Spleen (tissue), 7 donors: Measurements from ENCODE around the gene SLCO4A1.
A peak's percentile ranks its signal among the peaks of the same experiment; 100 is the strongest.

Experiments used
- CTCF ChIP-seq, 11 experiments: fragments of 200-600 bp in 7 of 11; fragments of 450-650 bp in 4 of 11; sonication (generic) in 4 of 11; IDR thresholded peaks in 8 of 11; conservative IDR thresholded peaks in 3 of 11; 1 replicate in 7 of 11; 2 replicates in 4 of 11; pipeline versions ENCODE4 v1.4.0 to v1.8.0; 2016 to 2021; ENCODE audit warnings: antibody characterized with exemption in 11 of 11, inconsistent platforms in 4 of 11, mild to moderate bottlenecking in 1 of 11
- POLR2AphosphoS5 ChIP-seq, 3 donors: sonication (generic); formaldehyde crosslinking; IDR thresholded peaks; one replicate each; pipeline ENCODE4 v1.5.1; 2017; ENCODE audit warnings: antibody characterized with exemption in 3 of 3
- donor health status: DM: no; HTN: no; CAD: no; lungs with moderate emphysema.
- donor health status: DM: no; HTN: no; CAD: no.
- donor health status: DM: no; HTN: no; CAD: no.

- no peak for TF ChIP-seq CTCF (IDR thresholded peaks at IDR 0.05 in 8 of 11, conservative IDR thresholded peaks at IDR 0.05 in 3 of 11)
- TF ChIP-seq POLR2AphosphoS5 (IDR thresholded peaks at IDR 0.05), result peak; percentile 44 to 72 (median 66)
These were observed 5.4 kb downstream of the SLCO4A1 start for GRCh38 chr20:62647521-62648317.
